GM21423 (cell line): ENCODE data around the gene DTWD2.
"Not testable (repeated sequence)": the region's sequence is repeated elsewhere in the genome, so short reads cannot be mapped to it uniquely, and the experiment has no call there.

Experiments
- ATAC-seq: cut with Tn5 transposase; IDR thresholded peaks from one replicate; pipeline ENCODE4 v1.9.1; 2021; ENCODE audit warnings: mild to moderate bottlenecking, moderate library complexity; ENCODE audit not compliant: unreplicated experiment

The DTWD2 gene

GRCh38 chr5:118952992-118953651 lies 35.2 kb downstream of the DTWD2 start:
- no peak for ATAC-seq

GRCh38 chr5:118952306-118952705 lies 36.0 kb downstream of the DTWD2 start:
- ATAC-seq = not testable (repeated sequence)

DNA sequence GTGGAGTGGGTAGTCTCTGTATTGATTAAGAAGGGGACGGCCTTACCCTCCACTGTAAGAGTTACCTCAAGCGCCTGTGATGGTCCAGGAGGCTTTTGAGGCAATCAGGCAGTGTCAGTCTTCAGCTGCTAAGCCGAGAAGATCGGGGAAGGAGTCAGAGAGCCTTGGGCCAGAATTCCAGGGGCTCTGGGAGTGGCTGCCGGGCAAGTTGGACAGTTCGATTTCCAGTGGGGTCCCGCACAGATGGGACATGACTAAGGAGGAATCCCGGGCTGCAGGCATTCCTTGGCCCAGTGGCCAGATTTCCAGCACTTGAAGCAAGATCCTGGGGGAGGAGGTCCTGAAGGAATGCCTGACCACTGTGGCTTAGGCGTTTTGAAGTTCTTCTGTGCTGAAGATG lies 38.0 kb downstream of the DTWD2 start:
- not testable (repeated sequence) for ATAC-seq

GRCh38 chr5:118946138-118946800 lies 42.1 kb downstream of the DTWD2 start:
- ATAC-seq = no peak

- no peak for ATAC-seq
Observed at GRCh38 chr5:118937393-118938061, 50.8 kb downstream of the DTWD2 start.

- ATAC-seq = no peak
Observed at GRCh38 chr5:118933703-118934102, 54.6 kb downstream of the DTWD2 start.

DNA sequence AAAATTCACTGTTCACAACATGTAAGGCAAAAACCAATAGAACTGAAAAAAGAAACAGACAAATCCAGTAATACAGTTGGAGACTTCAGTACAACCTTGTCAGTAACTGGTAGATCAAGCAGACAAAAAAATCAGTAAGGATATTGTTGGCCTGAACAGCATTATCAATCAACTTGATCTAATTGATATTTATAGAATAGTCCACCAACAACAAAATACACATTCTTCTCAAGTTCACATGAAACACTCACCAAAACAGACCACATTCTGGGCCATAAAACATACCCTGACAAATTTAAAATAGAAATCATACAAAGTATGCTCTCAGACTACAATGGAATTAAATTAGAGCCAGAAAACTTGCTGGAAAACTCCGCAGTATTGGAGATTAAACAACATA lies 56.8 kb downstream of the DTWD2 start:
- ATAC-seq = no peak

- no peak for ATAC-seq
Observed at GRCh38 chr5:118924006-118924389, 64.3 kb downstream of the DTWD2 start.

GRCh38 chr5:118923295-118924005 lies 64.9 kb downstream of the DTWD2 start:
- no peak for ATAC-seq

DNA sequence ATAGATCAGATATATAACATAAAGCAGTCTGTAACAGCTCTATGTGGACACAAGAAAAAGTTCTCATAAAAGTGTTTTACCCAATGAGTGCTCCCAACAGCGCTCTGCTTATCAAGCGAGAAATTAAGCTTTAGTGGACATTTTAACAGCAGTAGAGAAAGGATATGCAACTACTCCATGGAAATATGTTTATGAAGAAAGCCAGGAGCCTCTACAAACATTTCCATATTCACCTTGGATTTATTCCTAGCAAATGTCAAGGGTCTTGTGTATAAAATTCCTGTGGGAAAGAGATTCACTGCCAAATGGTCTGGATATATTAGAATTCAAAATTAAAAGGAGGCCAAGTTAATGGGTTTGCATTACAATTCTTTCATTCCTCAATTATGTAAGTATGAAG lies 66.5 kb downstream of the DTWD2 start:
- ATAC-seq = no peak

DNA sequence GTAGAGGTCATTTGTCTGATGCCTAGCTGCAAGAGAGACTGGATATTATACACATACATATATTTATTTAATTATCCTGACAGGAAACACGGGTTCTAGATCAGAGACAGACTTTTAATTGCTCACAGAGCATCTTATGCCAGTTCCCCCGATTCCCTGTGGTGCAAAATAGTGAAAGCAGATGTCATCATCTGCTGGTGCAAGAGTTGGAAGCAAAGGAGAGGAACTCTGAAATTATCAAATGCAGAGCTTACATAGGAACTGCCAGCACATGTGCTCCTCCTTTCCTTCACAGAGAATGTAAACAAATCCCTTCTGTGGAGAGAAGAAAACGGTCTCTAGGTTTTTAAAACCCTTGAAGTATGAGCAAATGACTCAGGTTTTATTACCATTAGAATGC lies 69.3 kb downstream of the DTWD2 start:
- no peak for ATAC-seq

GRCh38 chr5:118918232-118918631 lies 70.1 kb downstream of the DTWD2 start:
- no peak for ATAC-seq

DNA sequence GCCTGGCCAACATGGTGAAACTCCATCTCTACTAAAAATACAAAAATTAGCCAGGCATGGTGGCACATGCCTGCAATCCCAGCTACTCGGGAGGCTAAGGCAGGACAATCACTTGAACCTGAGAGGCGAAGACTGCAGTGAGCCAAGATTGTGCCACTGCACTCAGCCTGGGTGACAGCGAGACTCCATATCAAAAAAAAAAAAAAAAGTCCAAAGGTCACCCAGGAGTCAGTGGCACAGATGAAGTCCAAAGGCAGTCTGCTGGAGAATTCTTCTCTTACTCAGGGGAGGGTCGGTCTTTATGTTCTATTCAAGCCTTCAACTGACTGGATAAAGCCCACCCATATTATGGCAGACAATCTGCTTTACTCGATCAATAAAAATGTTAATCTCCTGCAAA lies 80.8 kb downstream of the DTWD2 start:
- ATAC-seq = not testable (repeated sequence)

DNA sequence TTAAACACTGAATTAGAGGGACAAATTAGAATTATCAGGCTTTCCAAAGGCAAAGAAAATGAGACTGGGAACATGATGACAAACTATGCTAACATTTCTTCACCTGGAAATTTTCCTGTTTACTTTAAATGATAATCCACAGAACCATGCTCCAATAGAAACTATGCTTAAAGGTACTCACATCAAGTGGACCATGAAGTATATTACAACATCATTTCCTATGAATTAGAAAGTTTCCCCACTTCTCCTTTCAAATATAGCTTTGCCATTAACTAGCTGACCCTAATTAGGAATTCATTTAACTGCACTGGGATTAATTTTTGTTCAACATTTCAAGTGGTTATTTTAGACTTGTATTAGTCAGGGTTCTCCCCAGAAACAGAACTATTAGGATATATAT lies 81.4 kb downstream of the DTWD2 start:
- ATAC-seq = no peak

DNA sequence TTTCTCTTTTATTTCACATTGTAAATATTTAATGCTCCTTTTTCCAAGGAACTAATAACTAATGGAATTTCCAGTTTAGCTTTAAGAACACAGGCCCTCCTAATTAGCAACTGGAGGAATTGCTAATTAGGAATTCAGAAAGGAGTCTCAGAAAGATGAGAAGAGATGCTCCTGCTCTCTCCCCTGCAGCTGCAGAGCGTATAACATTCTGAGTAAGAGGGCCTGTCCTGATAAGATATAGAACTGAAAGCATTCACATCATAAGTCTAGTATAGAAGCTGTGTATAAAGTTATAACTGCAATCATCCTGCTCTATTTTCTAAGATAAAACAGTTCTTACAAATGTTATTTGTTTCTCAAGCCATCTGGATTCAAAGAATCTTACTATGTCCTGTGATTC lies 83.2 kb downstream of the DTWD2 start:
- ATAC-seq = no peak

GRCh38 chr5:118902656-118903438 lies 85.5 kb downstream of the DTWD2 start:
- no peak for ATAC-seq

DNA sequence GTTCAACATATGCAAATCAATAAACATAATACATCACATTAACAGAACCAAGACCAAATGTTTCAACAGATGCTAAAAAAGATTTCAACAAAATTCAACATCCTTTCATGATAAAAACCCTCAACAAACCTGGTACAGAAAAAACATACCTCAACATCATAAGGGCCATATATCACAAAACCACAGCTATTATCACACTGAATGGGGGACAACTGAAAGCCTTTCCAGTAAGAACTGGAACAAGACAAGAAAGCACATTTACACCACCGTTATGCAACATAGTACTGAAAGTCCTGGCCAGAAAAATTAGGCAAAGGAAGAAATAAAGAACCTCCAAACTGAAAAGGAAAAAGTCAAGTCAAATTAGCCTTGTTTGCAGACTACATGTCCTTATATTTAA lies 93.6 kb downstream of the DTWD2 start:
- ATAC-seq = no peak

DNA sequence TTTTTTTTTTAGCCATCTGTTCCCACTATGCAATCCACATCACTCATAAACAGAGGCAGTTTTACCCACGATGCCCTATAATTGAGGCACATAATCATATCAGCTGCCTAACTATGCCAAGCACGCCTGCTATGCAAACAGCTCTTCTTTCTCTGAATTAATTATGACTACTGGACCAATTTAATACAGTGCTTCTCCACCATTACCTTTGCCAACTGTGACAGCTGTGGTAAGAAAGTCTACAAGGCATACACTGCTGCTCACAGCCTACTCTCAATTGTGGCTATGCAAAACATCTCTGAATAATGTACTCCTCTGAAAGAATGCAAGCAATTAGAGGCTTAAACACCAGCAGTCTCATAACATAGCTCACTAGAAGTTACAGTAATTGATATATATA lies 97.1 kb downstream of the DTWD2 start:
- no peak for ATAC-seq

DNA sequence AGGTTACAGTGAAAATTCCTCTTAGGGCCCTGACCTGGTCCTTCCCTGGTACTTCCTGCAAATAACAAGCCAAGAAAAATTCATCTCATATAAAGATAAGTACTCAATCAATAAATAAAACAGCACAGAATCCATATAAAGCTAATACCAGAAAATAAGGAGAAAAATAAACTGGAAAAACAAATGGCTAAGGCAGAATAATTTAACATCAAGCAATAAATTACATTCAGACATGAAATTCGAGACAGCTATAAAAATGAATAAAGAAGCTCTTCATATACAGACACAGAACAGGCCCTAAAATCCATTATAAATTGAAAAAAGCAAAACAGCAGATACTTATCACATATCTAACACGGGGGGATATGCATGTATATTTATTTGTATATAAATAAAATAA lies 99.2 kb downstream of the DTWD2 start:
- ATAC-seq = no peak

GRCh38 chr5:118888556-118888955 lies 99.8 kb downstream of the DTWD2 start:
- ATAC-seq = no peak

- no peak for ATAC-seq
Observed at GRCh38 chr5:118883362-118883761, 105.0 kb downstream of the DTWD2 start.
